ENCODE results near the gene FNTB. TPM values are rescaled to one million over a fixed set of nuclear protein-coding genes. Genes with fewer than 3 reads are reported as not detected.

Gene FNTB
- total RNA-seq (10 to 100 TPM; 52.5 to 68.1 TPM), polyA plus RNA-seq (ENCODE audit: insufficient read depth, low read depth, low replicate concordance) (43.2 TPM)
- long read RNA-seq, donor 1, transcript FNTB-201 (12 exons, 2,834 nt), result major isoform, 6 of 43 reads
- long read RNA-seq, donor 1, partial matches to known transcripts, result 15 of 43 reads
- long read RNA-seq, donor 1, other reads (novel, unspliced or antisense), result 21 of 43 reads
- long read RNA-seq, donor 2, transcript FNTB-201 (12 exons, 2,834 nt), result major isoform, 9 of 11 reads
- long read RNA-seq, donor 2, partial matches to known transcripts, result 0 of 11 reads
- long read RNA-seq, donor 2, other reads (novel, unspliced or antisense), result 0 of 11 reads

- Histone ChIP-seq H3K36me3 (ENCODE audit: low read depth, missing control alignments) (no peaks in the 10 kb centered on the region), H3K4me3 (peak within 1 kb of the TSS; percentile 72 to 76), H3K9me3 (no peaks in the 10 kb centered on the region), H3K27me3 (no peaks in the 10 kb centered on the region), H3K27ac (peak within 1 kb of the TSS; percentile 78 to 90), H3K4me1 (no peaks in the 10 kb centered on the region)
- WGBS, 2 donors, result 0 to 1% methylated on average over 49 to 53 of the region's 65 CpGs
- no peak for TF ChIP-seq POLR2A (IDR thresholded peaks at IDR 0.05)
- peak; percentile 81 to 97 (median 90) for TF ChIP-seq CTCF (IDR thresholded peaks at IDR 0.05)
- intact Hi-C loops (cut with DNase I; ENCODE audit: low total_unique reads), result no loop called here
- DNase-seq, result peak; percentile 98
Measured at GRCh38 chr14:64986648-64987437, at the start of gene FNTB. Gene FNTB, plus strand, starts transcription at chr14:64986895. Its CDS starts 59 bp downstream, at chr14:64986954.

GRCh38 chr14:64937171-64937820, 49.4 kb upstream of the FNTB start:
- peaks cover 28% of the 10 kb centered on the region for H3K4me1 ChIP-seq

GRCh38 chr14:64937821-64938193, 48.9 kb upstream of the FNTB start:
- DNase-seq, result no peak
- peaks cover 28% of the 10 kb centered on the region for H3K4me1 ChIP-seq

More at GRCh38 chr14:64937171-64937820, 49.4 kb upstream of the FNTB start:
- TF ChIP-seq POLR2A (IDR thresholded peaks at IDR 0.05) (no peak), CTCF (IDR thresholded peaks at IDR 0.05) (no peak)
- Histone ChIP-seq H3K27me3 (no peaks in the 10 kb centered on the region), H3K4me3 (no peak overlapping the region), H3K36me3 (ENCODE audit: low read depth, missing control alignments) (no peaks in the 10 kb centered on the region), H3K9me3 (no peaks in the 10 kb centered on the region), H3K27ac (peak overlapping the region in 1 of 2 donors; percentile 31)
- WGBS, 2 donors, result 25 to 37% methylated on average over 1 of the region's 1 CpG
- peak; percentile 68 for DNase-seq
- intact Hi-C loops (cut with DNase I; ENCODE audit: low total_unique reads), result no loop called here

More at GRCh38 chr14:64937821-64938193, 48.9 kb upstream of the FNTB start:
- no peaks in the 10 kb centered on the region for H3K27me3 ChIP-seq
- no peak overlapping the region for H3K27ac ChIP-seq
- H3K9me3 ChIP-seq, result no peaks in the 10 kb centered on the region
- WGBS, 2 donors, result 71 to 86% methylated on average over 1 of the region's 1 CpG
- TF ChIP-seq POLR2A (IDR thresholded peaks at IDR 0.05) (no peak), CTCF (IDR thresholded peaks at IDR 0.05) (peak in 2 of 3 experiments; percentile 38 to 44)
- no peaks in the 10 kb centered on the region for H3K36me3 ChIP-seq (ENCODE audit: low read depth, missing control alignments)
- intact Hi-C loops (cut with DNase I; ENCODE audit: low total_unique reads), result no loop called here
- no peak overlapping the region for H3K4me3 ChIP-seq
